OCI-LY1 (cell line): Measurements from ENCODE around the gene CAMP.
A peak's percentile ranks its signal among the peaks of the same experiment; 100 is the strongest.

Source experiments
- H2AFZ ChIP-seq: fragments of 200-600 bp; sonication (generic), shearing (Covaris generic); 2 replicates; pipeline ENCODE4 v1.6.0; 2014; ENCODE audit warnings: antibody characterized with exemption, mild to moderate bottlenecking, low read length
- H3F3A ChIP-seq: fragments of 200-600 bp; sonication (generic), shearing (Covaris generic); 2 replicates; pipeline ENCODE4 v1.6.0; 2014; ENCODE audit warnings: mild to moderate bottlenecking, antibody characterized with exemption, low read length, moderate library complexity; ENCODE audit not compliant: insufficient read depth
- H3K27ac ChIP-seq: fragments of 200-600 bp; sonication (generic); 2 replicates; pipeline ENCODE4 v1.5.1; 2014; ENCODE audit warnings: low read length, mixed run types, mild to moderate bottlenecking, low read depth; ENCODE audit not compliant: poor library complexity, severe bottlenecking
- H3K27me3 ChIP-seq: fragments of 200-600 bp; sonication (generic); 2 replicates; pipeline ENCODE4 v1.6.0; 2014; ENCODE audit warnings: antibody characterized with exemption, mild to moderate bottlenecking, low read length, moderate library complexity; ENCODE audit not compliant: insufficient read depth
- H3K36me3 ChIP-seq: fragments of 200-600 bp; sonication (generic); 2 replicates; pipeline ENCODE4 v1.6.1; 2014; ENCODE audit warnings: mild to moderate bottlenecking, antibody characterized with exemption, low read length, moderate library complexity, mixed read lengths; ENCODE audit not compliant: insufficient read depth
- H3K4me1 ChIP-seq: fragments of 200-600 bp; sonication (generic); 2 replicates; pipeline ENCODE4 v1.5.1; 2014; ENCODE audit warnings: mild to moderate bottlenecking, low read length, moderate library complexity; ENCODE audit not compliant: insufficient read depth, severe bottlenecking
- H3K4me2 ChIP-seq: fragments of 200-600 bp; sonication (generic), shearing (Covaris generic); 2 replicates; pipeline ENCODE4 v1.6.1; 2014; ENCODE audit warnings: low read length
- H3K4me3 ChIP-seq: fragments of 200-600 bp; sonication (generic); 2 replicates; pipeline ENCODE4 v1.5.1; 2014; ENCODE audit warnings: low read length, low read depth, mild to moderate bottlenecking, mixed read lengths; ENCODE audit not compliant: poor library complexity, severe bottlenecking
- H3K79me2 ChIP-seq: fragments of 200-600 bp; shearing (Covaris generic); 2 replicates; pipeline ENCODE4 v1.6.1; 2016; ENCODE audit warnings: mixed run types, low read length, mixed read lengths; ENCODE audit not compliant: insufficient read depth
- H3K9ac ChIP-seq: fragments of 200-600 bp; sonication (generic), shearing (Covaris generic); 2 replicates; pipeline ENCODE4 v1.6.1; 2014; ENCODE audit warnings: mild to moderate bottlenecking, low read length, mixed read lengths
- H3K9me2 ChIP-seq: fragments of 200-600 bp; sonication (generic), shearing (Covaris generic); 2 replicates; pipeline ENCODE4 v1.6.1; 2014; ENCODE audit warnings: low read depth, mild to moderate bottlenecking, low read length, mixed read lengths
- H3K9me3 ChIP-seq: fragments of 200-600 bp; shearing (Covaris generic); 2 replicates; pipeline ENCODE4 v1.6.1; 2014; ENCODE audit warnings: low read length, mixed read lengths
- H4K20me1 ChIP-seq: fragments of 200-600 bp; sonication (generic), shearing (Covaris generic); 2 replicates; pipeline ENCODE4 v1.6.0; 2016; ENCODE audit warnings: mild to moderate bottlenecking, low read length; ENCODE audit not compliant: insufficient read depth
- EZH2 ChIP-seq: fragments of 200-600 bp; sonication (generic), shearing (Covaris generic); IDR thresholded peaks from 2 replicates; pipeline ENCODE4 v1.8.0; 2017; ENCODE audit warnings: borderline replicate concordance, mixed run types, mild to moderate bottlenecking, antibody characterized with exemption, low read length, moderate library complexity, mixed read lengths
- TF ChIP-seq, protein P1 (sequence below): fragments of 200-600 bp; sonication (generic), shearing (Covaris generic); IDR thresholded peaks from 2 replicates; pipeline ENCODE4 v1.5.1; 2017; ENCODE audit warnings: mild to moderate bottlenecking, antibody characterized with exemption, low read length, moderate library complexity, mixed read lengths

The CAMP gene

DNA sequence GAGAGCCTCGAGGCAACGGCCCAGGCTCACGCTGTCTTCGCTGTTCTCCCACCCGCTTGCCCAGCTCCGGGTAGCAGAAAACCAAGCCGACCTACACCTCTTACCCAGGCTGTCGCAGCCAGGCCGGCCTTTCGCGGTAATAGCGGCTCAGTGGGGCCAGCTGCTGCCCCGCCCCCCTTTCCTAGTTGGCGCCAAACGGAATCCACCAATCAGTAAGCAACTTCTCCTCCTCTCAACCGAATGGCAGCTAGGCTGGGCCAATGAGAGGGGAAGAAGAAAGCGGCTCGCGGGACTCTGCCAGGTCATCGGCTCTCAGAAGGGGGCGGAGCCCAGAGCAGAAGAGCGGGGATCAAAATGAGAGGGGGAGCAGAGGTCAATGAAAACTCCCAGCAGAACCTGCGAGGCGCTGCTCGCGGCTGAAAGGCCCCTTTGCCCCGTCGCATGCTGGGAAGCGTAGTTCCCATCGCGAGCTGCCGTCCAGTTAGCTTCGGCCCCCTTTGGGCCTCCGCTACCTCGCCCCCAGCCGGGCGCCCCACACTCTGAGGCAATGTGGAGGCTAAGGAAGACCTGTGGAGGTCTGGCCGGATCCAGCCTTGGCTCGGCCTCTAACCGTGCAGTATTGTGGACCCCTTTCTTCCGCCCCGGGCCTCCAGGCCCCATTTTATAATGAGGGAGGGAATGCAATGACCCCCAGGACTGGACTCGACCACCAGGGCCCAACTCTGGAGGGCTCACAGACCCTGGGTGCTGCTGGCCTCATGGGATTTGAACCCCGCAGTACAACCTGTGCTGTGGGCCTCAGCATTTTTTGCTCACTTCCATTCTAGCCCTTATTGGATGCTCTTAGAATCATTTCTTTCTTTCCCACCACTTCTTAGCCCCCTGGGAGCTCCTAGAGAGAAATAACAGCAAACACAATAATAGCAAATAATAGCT is 34.8 kb upstream of the CAMP start, which contains the start of gene CDC25A:
TSS of gene CDC25A (minus strand) at position 152 of the 936 bp plus-strand sequence. CDS start 470 bp downstream, outside the sequence.
- H3K9me3 ChIP-seq: no peaks in the 10 kb centered on the region
- H3K27me3 ChIP-seq: no peaks in the 10 kb centered on the region
- H3K4me1 ChIP-seq: peaks cover 26% of the 10 kb centered on the region
- peaks cover 13% of the 10 kb centered on the region for H3K79me2 ChIP-seq
- H3K4me3 ChIP-seq: peak within 1 kb of the TSS; percentile 79
- H3K9ac ChIP-seq: peak within 1 kb of the TSS; percentile 93
- H3F3A ChIP-seq: no peaks in the 10 kb centered on the region
- H3K9me2 ChIP-seq: no peaks in the 10 kb centered on the region
- peak within 1 kb of the TSS; percentile 92 for H3K4me2 ChIP-seq
- TF ChIP-seq EZH2: no peak
- TF ChIP-seq, protein P1, sequence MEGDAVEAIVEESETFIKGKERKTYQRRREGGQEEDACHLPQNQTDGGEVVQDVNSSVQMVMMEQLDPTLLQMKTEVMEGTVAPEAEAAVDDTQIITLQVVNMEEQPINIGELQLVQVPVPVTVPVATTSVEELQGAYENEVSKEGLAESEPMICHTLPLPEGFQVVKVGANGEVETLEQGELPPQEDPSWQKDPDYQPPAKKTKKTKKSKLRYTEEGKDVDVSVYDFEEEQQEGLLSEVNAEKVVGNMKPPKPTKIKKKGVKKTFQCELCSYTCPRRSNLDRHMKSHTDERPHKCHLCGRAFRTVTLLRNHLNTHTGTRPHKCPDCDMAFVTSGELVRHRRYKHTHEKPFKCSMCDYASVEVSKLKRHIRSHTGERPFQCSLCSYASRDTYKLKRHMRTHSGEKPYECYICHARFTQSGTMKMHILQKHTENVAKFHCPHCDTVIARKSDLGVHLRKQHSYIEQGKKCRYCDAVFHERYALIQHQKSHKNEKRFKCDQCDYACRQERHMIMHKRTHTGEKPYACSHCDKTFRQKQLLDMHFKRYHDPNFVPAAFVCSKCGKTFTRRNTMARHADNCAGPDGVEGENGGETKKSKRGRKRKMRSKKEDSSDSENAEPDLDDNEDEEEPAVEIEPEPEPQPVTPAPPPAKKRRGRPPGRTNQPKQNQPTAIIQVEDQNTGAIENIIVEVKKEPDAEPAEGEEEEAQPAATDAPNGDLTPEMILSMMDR: no peak
- H3K27ac ChIP-seq: peak within 1 kb of the TSS; percentile 73
- H3K36me3 ChIP-seq: peaks cover 34% of the 10 kb centered on the region
- no peaks in the 10 kb centered on the region for H4K20me1 ChIP-seq
- H2AFZ ChIP-seq: peak within 1 kb of the TSS; percentile 79

DNA sequence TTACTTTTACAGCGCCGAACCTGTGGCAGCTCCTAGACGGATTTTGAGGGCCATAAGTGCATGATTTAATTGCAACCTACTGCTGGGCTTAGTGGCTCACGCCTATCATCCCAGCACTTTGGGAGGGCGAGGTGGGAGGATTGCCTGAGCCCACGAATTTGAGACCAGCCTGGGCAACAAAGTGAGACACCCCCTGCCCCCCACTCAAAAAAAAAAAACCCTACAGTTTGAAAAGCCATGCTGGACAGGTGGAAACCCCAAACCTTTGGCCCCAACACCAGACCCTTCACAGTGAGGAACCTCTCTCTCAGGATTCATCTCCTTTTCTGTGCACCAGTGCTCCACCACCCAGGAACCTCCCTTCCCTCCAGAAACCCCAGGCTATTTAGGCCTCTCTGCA is 34.0 kb upstream of the CAMP start:
- TF ChIP-seq EZH2: no peak
- TF ChIP-seq, protein P1: no peak
- H3F3A ChIP-seq: no peaks in the 10 kb centered on the region
- H3K9me2 ChIP-seq: no peaks in the 10 kb centered on the region
- H3K79me2 ChIP-seq: peaks cover 13% of the 10 kb centered on the region
- H3K27ac ChIP-seq: no peak overlapping the region
- H3K36me3 ChIP-seq: peaks cover 26% of the 10 kb centered on the region
- no peak overlapping the region for H2AFZ ChIP-seq
- H3K9me3 ChIP-seq: no peaks in the 10 kb centered on the region
- peaks cover 26% of the 10 kb centered on the region for H3K4me1 ChIP-seq
- no peaks in the 10 kb centered on the region for H3K27me3 ChIP-seq
- no peak overlapping the region for H3K4me3 ChIP-seq
- H3K4me2 ChIP-seq: no peak overlapping the region; the same call in 1 of the 2 replicates
- no peak overlapping the region; the same call in 1 of the 2 replicates for H3K9ac ChIP-seq
- no peaks in the 10 kb centered on the region for H4K20me1 ChIP-seq

DNA sequence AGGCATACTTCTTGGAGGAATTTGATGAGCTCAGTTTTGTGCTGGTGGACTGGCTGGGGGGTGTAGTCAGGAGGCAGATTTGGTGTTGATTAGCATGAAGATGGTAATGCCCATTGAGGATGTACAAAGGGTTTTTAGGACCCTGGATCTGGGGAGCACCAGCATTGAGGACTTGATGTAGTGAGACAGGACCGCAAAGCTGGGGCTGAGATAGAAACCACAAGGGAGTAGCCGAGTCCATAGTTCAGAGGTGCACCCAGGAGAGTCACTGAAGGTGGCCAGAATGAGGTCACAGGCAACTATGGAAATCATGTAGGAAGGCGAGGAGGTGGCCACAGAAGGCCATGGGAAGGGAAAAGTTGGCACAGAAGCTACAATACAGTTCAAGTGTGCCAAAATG is 32.4 kb upstream of the CAMP start:
- H3F3A ChIP-seq: no peaks in the 10 kb centered on the region
- H3K27ac ChIP-seq: no peak overlapping the region
- H4K20me1 ChIP-seq: no peaks in the 10 kb centered on the region
- TF ChIP-seq EZH2: no peak
- TF ChIP-seq, protein P1: no peak
- H3K27me3 ChIP-seq: no peaks in the 10 kb centered on the region
- H3K9ac ChIP-seq: no peak overlapping the region
- H3K4me1 ChIP-seq: peaks cover 25% of the 10 kb centered on the region
- peaks cover 13% of the 10 kb centered on the region for H3K79me2 ChIP-seq
- H3K4me2 ChIP-seq: no peak overlapping the region
- no peaks in the 10 kb centered on the region for H3K9me3 ChIP-seq
- no peak overlapping the region for H2AFZ ChIP-seq
- no peaks in the 10 kb centered on the region for H3K9me2 ChIP-seq
- H3K36me3 ChIP-seq: peaks cover 10% of the 10 kb centered on the region
- no peak overlapping the region for H3K4me3 ChIP-seq
